HG03439 (cell line): ENCODE data around the gene METRNL.

Experiments
- ATAC-seq: cut with Tn5 transposase; IDR thresholded peaks from one replicate; pipeline ENCODE4 v1.9.1; 2021; ENCODE audit warnings: mild to moderate bottlenecking, moderate library complexity; ENCODE audit not compliant: unreplicated experiment

METRNL gene

DNA sequence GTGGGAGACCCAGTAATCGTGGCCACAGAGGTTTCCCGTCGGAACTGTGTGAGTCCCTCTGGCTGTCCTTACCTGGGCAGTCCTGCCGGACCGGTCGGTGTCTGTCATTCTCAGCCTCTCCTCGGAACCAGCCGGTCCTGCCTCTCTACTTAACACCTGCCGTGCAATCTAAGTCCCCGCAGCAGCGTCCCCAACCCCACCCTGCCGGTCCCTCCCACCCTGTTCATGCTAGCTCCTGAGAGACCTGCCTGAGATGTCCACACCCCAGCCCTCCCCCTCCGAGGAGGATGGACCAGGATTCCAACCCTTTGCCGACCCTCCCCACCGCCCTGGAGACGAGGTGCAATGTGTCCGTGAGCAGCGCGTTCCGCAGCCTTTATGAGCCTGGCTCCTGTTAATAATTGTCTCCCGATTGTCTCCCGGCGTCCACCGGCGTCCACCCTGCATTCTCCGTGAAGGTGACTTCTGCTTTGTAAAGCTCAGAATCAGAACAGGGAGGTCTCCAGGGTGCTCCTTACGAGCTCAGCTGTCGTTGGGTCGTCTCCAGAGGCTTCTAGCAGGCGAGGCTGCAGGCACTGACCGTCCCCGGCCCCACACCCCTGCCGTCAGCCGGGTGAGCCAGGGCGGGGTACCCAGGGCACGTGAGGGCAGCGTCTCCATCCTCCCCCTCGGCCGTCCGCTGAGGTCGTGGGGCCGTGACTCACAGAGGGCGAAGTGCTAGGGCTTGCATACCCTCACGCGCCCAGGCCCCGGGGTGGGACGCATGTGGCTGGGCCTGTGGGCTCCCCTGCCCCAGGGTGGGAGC lies 10.1 kb downstream of the METRNL start:
- no peak for ATAC-seq

DNA sequence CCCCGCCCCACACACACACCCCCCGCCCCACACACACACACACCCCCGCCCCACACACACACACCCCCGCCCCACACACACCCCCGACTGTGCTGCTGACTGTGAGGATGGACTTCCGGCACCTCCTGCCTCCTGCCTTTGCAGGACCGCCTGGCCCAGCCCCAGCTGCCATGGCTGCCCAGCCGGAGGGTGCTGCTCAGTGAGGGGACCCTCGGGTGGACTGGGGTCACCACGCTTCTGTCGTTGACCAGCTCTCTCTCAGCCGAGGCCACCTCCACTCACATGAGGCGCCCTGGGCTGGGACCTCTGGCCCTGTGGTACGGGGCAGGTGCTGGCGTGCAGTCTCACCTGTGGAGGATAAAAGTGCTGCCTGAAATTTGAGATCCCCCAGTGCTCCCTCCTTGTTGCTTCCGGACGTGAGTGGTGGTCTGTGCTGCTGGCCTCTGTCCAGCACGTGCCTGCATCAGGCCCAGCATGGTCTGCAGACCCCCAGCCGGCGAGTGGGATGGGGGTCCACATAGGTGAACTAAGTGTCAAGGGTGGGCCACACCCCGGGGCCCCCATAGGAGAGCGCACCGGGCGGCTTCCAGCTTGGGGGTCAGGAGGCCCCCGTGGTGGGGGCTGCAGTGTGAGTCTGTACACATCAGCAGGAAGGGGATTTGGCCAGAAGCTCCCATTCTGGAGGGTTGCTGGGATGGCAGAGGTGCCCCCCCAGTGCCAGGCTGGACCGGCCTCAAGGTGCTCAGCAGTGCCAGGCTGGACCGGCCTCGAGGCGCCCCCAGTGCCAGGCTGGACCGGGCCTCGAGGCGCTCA lies 11.2 kb downstream of the METRNL start:
- ATAC-seq, result no peak

DNA sequence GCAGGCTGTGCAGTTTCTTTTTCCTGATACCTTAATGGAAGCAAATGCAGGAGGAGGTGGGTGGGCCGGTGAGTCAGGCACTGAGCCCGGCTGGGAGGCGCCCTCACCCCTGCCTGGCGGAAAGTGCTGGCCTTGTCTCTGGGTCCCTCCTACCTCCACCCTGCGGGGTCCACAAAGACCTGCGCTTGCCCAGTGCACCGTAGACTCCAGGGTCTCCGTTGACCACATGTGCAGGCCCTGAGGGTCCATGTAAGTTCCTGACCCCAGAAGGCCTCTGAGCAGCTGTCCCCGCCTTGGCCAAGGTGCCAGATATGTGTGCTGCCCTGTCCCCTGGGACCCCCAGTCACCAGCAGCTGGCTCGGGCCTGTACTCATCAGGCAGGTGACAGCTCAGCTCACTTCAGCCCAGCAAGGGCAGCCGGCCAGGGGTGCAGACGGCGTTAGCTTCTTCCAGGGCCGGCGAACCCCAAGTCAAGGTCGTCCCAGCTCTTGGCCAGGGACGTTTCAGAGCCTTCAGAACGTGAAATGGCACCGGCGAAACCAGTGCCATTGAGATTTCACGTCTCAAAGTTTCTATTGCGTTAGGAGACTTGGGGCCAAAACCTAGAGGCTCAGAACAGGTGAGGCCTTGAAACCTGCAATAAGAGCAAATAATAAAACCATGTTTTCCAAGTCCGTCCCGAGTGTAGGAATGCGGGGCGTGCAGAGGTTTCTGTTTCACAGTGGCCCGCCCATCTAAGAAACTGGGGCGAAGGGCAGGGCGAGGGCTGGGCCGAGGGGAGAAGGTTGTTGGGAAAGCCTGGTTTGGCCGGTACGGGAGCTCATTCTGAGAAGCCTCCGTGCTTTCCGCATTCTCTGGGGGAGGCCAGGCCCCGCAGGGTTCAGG lies 12.1 kb downstream of the METRNL start:
- no peak for ATAC-seq

DNA sequence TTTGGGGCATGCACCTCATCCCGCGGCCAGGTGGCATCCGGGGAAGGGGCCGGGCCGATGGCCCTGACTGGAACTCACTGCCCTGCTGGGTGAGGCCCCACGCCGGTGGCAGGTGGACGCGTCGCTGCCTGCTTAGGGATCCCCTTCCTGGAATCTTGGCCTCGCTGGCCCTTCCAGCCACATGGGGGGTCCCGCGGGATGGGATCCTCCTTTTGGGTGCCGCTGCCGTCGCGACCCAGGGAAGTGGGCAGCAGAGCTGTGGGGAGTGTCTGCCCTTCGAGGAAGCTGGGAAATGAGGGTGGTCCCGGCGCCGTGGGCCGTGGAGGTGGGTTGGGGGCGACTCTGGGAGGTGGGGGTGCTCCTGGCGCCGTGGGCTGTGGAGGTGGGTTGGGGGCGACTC lies 12.8 kb downstream of the METRNL start:
- no peak for ATAC-seq

DNA sequence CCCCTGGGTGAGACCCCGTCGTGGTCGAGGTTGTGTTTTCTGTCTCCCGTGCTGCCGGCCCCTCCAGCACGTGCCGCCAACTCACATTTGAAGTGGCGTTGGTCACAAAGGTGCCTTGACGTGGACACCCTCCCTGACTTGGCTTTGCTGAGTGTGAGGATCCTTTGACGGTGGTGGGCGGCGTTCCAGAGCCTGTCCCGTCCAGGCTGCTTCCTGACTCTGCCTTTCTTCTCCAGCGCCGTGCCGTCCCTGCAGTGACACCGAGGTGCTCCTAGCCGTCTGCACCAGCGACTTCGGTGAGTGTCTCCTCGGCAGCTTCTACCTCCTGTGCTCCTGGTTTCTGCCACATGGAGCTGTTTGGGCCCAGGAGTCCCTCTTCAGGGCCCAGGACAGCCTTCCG lies 13.5 kb downstream of the METRNL start:
- no peak for ATAC-seq

DNA sequence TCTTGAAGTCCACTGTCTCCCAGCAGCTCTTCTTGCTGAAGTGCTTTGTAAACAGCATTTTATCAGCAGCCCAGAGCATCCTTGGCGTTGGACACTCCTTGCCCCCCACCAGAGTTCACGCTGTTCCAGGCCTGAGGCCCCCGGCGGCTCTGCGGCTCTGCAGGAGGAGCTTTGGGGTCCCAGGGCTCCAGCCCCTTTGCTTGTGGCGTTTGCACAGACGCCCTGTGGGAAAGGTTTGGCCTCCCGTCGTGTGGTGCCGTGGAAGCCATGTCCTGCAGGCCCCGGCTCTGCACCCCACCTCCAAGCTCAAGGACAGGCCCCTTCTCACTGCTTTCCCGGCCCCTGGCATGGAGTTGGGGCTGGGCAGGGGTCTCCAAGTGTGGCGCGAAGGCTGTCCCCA lies 14.1 kb downstream of the METRNL start:
- no peak for ATAC-seq

DNA sequence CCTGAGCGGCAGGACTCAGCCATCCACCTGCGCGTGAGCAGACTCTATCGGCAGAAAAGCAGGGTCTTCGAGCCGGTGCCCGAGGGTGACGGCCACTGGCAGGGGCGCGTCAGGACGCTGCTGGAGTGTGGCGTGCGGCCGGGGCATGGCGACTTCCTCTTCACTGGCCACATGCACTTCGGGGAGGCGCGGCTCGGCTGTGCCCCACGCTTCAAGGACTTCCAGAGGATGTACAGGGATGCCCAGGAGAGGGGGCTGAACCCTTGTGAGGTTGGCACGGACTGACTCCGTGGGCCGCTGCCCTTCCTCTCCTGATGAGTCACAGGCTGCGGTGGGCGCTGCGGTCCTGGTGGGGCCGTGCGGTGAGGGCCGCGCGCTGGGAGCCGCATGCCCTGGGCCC lies 14.9 kb downstream of the METRNL start:
- no peak for ATAC-seq

DNA sequence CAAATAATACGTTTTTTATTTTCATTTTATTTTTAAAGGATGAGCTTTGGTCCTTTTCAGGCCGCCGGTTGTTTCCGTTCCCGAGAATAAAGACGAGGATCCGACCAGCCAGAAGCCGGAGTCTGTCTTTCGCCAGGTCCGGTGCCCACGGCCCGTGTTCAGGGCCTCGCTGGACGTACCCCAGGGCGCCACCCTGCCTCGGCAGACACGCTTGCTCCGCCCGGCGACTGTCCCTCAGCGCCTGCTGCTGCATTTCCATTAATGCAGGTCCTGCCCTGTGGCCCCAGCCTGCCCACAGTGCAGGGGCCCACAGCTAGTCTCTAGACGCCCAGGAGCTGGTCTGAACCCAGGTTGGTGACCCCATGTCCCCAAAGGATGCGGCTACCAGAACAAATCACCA lies 15.6 kb downstream of the METRNL start:
- ATAC-seq, result no peak

DNA sequence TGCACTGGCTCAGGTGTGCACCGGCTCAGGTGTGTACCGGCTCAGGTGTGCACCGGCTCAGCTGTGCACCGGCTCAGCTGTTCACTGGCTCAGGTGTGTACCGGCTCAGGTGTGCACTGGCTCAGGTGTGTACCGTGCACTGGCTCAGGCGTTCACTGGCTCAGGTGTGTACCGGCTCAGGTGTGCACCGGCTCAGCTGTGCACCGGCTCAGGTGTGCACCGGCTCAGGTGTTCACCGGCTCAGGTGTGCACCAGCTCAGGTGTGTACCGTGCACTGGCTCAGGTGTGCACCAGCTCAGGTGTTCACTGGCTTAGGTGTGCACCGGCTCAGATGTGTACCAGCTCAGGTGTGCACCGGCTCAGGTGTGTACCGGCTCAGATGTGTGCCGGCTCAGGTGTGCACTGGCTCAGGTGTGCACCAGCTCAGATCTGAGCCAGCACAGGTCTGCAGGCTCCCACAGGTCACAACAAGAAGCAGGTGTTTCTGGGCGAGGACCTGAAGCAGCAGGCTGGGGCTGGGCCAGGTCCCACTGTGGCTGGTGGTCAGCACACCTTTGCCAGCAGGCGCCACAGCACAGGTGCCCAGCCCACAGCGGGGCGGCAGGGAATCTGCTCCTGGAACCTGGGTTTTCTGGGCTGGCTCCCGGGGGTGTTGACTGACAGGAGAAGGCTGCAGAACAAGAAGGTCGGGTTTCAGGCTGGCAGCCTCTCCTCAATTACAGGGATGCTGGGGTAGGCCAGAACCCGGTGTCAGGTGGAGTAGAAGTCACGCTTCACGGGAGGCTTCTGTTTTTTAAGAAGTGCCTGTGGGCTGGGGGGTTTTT lies 17.2 kb downstream of the METRNL start:
- no peak for ATAC-seq

DNA sequence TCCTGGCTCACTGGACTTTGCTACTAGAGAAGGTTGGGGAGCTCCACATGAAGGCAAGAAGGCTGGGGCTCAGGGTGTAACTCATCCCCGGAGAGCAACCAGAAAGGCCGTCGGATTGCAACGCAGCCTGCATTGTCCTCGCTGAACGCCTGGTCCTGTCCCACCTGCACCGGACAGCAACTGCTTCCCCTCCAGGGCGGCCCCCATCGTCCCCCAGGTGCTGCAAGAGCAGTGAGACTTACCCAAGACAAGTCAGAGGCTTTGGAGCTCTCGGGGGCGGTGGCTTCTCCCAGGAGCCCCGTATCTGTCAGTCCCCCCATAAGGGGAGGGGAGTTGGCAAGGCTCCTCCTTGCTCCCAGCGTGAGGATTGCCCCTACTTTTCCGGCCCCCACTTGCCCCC lies 18.4 kb downstream of the METRNL start:
- no peak for ATAC-seq

DNA sequence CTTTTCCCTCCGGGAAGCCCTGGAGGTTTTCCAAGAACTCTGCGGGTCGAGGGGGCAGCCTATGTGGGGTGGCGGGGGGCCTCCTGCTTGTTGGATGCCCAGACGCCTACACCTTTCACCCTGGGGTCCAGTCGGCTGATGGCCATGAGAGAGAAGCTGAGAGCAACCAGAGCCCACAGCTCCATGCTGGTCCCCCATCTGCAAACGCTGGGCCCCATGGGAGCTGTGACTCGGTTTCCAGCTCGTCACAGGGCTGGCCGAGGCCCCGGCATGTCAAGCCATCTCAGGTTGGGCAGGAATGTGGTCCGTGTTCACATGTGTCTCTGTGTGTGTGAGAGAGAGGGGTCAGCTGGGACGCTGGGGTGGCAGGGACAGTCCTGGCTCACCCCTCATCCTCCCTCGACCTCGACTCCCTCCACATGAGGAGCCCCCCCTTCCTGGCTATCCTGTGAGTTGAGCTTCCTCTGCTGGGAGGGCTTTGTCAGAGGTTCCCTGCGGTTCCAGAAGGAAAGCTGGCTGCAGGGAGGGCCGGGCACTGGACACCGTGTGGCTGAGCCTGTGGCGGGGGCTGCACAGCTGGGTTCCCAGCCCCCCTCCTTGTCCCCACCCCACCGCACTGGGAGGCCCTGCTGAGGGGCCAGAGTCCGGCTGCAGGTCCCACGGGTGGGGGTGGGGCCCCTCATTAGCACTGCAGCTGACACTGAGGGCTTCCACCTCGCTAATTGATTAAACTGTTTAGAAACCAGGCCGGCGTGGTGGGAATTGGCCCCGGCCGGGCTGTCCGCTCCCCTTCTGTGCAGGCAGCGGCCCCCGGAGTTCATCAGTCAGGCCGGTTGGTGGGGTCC lies 19.1 kb downstream of the METRNL start:
- no peak for ATAC-seq

DNA sequence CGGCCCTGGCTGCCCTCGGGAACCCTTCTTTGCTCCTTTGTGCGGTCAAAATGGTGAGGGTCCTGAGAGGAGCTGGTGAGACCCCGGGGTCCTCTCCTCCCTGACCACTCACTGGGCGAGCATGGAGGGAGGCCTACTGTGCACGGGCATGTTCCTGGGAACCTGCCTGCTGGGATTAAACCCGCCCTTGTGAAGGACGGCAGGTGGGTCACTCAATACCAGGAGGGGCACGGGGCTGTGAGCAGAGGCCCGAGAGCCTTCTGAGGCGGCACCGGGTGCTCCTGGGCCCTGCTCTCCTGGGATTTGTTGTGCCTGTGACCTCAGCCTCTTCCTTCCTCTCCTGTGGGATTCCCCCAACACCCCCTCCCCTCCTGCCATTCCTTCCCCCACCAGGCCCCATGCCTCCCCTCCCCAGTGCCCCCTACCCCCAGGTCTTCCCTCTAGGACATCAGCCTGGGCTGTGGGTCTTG lies 19.7 kb downstream of the METRNL start:
- ATAC-seq, result no peak

DNA sequence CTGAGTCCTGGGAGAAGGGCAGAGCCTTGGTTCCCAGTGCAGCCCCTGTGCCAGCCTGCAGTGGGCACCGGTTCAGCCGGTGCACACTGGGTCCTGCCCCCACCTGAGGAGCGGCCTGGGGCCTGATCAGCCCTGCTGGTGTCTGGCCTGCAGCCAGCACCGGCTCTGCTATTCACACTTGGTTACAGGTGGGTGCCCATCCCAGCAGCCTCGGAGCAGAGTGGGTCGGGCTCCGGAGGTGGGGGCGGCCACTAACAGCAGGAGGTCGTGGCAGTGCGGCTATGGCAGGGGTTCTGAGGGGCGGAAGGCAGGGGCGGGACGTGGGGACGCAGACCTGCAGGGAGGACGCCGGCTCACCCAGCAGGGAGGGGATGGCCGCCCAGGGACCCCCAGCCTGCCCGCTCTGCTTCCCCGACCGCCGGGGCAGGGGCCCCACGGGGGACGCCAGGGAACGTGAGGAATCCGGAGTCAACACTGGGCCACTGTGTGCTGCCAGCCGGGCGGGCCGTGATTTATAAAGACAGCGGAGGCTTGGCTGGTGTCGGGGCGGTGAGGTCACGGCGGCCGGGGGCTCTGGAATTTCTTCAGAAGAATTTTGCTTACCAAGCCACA lies 20.3 kb downstream of the METRNL start:
- no peak for ATAC-seq

DNA sequence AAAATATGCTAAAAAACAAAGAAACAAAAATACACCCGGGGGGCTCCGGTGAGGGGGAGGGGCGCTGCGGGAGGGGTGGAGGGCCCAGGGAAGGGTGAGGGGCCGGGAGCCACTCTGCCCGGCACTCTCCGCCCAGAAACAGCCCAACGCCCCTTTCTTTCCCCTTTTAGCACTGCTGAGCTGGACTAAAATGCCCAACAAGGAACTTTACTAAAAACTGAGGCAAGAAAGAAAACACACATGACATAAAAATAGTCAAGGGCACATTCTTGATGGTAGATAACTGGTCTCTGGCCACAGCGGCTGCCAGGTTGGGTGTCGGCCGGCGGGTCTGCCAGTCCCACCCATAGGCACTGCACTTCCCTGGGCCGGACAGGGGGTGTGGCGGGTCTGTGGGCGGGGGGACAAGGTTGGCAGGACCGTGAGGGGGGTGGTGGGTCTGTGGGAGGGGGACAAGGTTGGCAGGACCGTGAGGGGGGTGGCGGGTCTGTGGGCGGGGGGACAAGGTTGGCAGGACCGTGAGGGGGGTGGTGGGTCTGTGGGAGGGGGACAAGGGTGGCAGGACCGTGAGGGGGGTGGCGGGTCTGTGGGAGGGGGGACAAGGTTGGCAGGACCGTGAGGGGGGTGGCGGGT lies 20.9 kb downstream of the METRNL start:
- ATAC-seq, result no peak

DNA sequence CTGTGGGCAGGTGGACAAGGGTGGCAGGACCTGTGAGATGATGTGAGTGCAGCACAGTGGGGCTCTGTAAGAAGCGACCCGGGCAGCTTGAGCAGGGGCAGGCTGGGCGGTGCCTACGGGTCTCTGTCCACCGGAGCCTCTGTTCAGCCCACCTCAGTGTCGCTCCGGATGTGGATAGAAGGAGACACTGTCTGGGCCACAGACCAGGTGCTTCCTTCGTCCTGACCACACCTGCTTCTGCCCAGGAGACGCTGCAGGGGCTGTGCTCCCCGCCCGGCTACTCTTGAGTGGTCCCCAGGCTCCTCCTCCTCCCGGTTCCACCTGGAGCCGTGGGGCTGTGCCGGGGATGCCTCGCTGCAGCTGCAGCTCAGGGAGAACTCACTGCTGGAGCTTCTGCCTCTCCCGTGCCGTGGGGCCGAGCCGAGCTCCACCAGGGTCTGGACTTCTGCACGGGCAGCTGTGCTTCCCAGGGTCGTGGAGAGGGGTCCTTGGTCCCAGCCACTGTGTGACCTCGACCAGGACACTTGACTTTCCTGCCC lies 21.5 kb downstream of the METRNL start:
- ATAC-seq, result no peak

DNA sequence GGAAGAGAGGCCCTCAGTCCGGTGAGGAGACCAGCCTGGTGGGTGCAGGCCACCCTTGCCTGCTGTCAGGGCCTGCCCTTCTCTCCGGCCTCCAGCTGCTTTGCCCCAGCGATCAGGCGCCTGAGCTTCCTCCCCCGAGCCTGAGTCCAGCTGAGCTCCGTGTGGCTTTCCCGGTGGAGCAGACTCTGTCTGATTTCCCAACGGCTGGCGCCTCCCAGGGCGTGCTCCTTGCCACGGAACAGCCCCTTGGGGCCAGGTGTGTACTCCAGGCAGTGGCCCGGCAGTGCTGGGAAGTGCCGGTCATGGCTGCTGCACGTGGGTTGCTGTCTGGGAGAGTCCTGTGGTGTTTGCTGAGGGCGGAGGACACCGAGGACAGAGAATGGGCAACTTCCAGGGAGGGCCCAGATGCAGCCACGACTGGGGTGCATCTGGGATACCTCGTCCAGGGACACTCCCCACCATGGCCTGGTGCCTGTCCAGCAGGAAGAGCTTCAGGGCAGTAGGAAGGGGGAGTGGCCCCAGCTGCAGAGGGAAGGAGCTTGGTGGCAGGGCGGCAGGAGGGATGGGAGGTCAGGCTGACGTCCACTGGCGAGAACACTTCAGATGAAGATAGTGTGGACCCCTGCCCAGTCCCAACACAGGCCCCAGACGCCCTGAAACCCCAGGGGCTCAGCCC lies 22.5 kb downstream of the METRNL start:
- no peak for ATAC-seq

DNA sequence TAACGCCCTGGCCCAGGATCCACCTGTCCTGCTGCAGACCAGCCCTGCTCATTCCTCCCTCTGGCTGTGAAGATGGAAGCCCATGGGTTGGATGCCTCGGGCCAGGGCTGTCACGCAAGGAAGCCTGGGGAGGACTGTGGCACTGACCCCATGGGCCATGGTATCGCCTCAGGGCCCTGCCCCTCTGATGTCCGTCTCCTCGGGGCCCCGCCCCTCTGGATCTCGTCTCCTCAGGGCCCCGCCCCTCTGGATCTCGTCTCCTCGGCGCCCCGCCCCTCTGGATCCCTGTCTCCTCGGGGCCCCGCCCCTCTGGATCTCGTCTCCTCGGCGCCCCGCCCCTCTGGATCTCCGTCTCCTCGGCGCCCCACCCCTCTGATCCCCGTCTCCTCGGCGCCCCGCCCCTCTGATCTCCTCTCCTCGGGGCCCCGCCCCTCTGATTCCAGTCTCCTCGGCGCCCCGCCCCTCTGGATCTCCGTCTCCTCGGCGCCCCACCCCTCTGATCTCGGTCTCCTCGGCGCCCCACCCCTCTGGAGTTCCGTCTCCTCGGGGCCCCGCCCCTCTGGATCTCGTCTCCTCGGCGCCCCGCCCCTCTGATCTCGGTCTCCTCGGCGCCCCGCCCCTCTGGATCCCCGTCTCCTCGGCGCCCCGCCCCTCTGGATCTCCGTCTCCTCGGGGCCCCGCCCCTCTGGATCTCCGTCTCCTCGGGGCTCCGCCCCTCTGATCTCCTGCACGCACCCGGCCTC lies 24.0 kb downstream of the METRNL start:
- no peak for ATAC-seq
